GM19025 (cell line): Measurements from ENCODE around the gene PFKP.
A peak's percentile ranks its signal among the peaks of the same experiment; 100 is the strongest.
"Not testable (repeated sequence)": the region's sequence is repeated elsewhere in the genome, so short reads cannot be mapped to it uniquely, and the experiment has no call there.

Experiments
- ATAC-seq: cut with Tn5 transposase; IDR thresholded peaks from one replicate; pipeline ENCODE4 v1.9.1; 2021; ENCODE audit warnings: mild to moderate bottlenecking, low read depth, moderate library complexity; ENCODE audit not compliant: unreplicated experiment

PFKP gene

GRCh38 chr10:3046210-3046779 is 21.1 kb upstream of the PFKP start:
- ATAC-seq, result no peak

DNA sequence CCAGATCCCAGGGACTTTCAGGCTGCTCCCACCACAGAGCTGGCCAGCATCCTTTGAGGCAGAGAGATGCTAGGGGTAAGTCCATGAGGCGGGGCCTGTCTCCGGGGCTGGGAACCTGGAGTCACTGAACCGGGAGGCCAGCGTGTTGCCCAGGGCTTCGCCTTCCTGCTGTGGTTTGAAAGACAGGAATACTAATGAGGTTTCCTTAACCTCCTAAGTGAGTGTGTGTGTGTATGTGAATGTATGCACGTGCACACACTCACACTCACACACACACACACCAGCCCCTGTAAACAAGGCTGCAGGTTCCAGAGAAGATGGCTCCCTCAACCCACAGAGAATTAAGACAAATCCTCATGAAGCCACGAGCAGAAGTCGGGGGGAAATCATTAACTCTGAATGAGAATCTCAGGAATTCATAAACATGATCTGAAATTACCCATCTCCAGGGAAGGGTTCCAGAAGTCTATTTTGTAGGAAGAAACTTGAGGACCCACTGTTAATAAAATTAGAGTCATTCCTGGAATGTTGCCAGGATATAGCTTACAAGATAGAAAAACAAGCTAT is 20.3 kb upstream of the PFKP start:
- ATAC-seq, result no peak

GRCh38 chr10:3047596-3047995 is 19.8 kb upstream of the PFKP start:
- ATAC-seq, result no peak

DNA sequence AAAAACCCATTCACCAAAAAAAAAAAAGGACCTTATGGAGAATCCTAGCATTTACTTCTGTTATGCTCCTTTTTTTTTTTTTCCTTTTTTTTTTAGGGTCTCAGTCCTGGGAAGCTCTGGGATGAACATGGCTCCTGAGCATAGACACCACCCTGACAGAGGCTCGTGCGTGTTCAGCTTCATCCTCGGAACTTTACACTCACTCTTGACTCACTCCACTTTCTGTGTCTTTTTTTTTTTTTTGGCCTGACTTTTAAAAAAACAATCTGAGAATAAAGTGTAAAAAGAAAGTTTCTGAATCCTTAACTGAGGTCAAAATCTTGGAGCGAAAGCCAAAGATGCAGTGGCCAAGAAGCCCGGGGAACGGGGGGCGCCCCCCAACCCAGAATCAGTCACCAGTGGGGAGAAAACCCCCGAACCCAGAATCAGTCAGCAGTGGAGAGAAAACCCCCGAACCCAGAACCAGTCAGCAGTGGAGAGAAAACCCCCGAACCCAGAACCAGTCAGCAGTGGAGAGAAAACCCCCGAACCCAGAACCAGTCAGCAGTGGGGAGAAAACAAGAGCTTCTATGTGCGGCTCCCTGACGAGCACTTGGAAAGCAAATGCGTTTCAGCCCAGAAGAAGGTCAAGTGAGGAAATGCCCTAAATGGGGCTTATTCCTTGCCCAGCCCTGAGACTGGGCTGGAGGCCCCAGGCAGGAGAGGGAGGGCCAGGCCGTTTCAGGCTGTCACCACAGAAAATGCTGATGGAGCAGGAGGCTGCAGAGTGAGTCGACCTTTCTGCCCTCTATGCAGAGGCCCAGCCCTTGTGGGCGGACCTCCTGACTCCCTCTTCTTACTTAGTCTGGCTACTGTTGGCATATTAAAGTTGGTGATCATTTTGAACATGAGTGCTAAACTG is 19.0 kb upstream of the PFKP start:
- ATAC-seq, result peak; percentile 40

GRCh38 chr10:3051692-3052091 is 15.7 kb upstream of the PFKP start:
- ATAC-seq, result no peak

- no peak for ATAC-seq
These were observed 14.2 kb upstream of the PFKP start for GRCh38 chr10:3053155-3053554.

- ATAC-seq, result no peak
These were observed 13.0 kb upstream of the PFKP start for GRCh38 chr10:3054183-3054850.

- no peak for ATAC-seq
These were observed 12.5 kb upstream of the PFKP start for GRCh38 chr10:3054851-3055199.

DNA sequence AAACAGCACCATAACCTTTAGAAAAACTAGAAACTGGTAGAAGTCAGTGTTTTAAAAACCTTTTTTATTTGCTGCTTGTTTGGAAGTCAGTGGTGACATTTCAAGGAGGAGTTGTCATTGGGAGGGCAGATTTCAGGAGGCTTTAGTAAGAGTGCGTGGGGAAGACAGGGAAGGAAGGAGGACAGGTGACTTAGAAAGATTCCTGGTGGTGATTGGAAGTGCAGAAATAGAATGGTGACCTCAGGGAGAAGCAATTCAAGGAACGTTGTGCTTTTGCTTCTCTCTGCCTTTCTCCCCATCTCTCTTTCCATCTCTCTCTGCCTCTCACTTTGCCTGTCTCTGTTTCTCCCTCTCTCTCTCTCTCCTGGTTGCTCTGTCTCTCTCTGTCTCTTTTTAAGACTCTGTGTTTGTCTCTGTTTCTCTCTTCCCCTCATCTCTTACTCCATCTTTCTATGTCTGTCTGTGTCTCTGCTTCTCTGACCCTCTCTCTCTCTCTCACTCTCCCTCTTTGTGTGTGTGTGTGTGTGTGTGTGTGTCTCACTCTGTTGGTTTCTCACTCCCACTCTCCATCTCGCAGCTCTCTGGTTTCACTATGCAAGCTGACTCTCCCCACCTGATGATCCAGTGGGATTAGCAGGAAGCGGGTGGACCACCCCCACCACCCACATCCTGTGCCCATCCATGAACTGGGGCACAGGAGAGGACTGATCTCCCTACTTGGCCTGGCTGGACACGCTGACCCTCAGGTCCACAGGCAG is 10.9 kb upstream of the PFKP start:
- ATAC-seq, result no peak

DNA sequence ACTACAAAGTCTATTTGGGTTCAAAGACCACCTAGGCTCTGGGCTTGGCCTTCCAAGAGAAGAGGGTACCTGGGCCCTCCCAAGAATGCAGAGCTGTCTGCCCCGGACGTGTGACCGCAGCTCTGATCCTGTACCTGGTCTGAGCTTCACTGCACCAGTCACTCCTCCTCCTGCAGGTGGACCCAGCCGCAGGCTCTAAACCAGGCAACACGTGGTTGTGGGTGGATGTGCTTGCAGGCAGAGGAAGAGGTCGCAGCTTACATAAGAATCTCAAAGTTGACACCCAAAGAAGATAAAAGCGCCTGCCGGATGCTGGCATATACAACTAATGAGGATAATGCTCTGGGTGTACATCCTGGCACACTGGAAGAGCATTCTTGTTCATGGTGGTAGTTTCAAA is 9.4 kb upstream of the PFKP start:
- ATAC-seq, result no peak

DNA sequence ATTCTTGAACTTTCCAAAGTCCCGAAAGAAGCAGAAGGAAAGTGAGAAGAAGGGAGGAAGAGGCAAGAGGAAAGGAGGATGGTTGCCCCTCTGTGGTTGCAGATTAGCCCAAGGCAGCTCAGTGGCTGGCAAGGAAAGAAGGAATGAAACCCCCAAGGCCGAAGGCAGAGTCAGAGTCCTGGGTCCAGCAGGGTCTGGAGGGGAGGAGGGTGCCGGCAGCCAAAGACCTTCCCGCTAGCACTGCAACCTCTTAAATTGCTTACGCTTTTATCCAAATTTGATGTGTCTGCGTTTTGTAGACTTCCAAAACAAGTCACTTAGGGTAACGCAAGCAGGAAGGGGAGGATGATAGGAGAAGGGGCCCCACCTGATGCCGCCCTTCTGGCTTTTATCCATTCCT is 7.4 kb upstream of the PFKP start:
- no peak for ATAC-seq

GRCh38 chr10:3060481-3060889 is 6.9 kb upstream of the PFKP start:
- ATAC-seq, result no peak

DNA sequence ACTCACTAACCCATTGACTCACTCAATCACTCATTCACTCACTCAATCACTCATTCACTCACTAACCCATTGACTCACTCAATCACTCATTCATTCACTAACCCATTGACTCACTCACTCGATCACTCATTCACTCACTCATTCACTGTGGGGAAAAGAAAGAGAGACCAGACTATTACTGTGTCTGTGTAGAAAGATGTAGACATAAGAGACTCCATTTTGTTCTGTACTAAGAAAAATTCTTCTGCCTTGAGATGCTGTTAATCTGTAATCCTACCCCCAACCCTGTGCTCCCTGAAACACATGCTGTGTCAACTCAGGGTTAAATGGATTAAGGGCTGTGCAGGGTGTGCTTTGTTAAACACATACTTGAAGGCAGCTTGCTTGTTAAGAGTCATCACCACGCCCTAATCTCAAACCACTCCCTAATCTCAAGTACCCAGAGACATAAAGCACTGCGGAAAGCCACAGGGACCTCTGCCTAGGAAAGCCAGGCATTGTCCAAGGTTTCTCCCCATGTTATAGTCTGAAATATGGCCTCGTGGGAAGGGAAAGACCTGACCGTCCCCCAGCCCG is 5.9 kb upstream of the PFKP start:
- not testable (repeated sequence) for ATAC-seq

DNA sequence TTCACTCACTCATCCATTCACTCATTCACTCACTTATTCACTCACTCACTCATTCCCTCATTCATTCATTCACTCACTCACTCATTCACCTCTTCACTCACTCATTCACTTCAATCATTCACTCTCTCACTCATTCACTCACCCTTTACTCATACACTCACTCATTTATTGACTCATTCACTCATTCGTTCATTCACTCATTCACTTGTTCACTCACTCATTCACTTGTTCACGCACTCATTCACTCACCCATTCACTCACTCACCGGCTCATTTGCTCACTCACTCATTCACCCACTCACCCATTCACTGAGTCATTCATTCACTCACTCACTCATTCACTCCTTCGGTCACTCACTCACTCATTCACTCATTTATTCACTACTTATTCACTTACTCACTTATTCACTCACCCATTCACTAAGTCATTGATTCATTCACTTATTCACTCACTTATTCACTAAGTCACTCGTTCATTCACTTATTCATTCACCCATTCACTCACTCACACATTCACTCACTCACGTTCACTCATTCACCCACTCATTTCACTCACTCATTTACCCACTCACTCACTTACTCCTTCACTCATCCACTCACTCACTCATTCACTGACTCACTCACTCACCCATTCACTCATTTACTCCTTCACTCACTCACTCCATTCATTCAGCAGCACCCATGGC is 4.7 kb upstream of the PFKP start:
- ATAC-seq, result no peak

- ATAC-seq, result no peak
These were observed 2.9 kb upstream of the PFKP start for GRCh38 chr10:3064423-3064822.

- ATAC-seq, result no peak
These were observed 1.7 kb upstream of the PFKP start for GRCh38 chr10:3065622-3066021.

DNA sequence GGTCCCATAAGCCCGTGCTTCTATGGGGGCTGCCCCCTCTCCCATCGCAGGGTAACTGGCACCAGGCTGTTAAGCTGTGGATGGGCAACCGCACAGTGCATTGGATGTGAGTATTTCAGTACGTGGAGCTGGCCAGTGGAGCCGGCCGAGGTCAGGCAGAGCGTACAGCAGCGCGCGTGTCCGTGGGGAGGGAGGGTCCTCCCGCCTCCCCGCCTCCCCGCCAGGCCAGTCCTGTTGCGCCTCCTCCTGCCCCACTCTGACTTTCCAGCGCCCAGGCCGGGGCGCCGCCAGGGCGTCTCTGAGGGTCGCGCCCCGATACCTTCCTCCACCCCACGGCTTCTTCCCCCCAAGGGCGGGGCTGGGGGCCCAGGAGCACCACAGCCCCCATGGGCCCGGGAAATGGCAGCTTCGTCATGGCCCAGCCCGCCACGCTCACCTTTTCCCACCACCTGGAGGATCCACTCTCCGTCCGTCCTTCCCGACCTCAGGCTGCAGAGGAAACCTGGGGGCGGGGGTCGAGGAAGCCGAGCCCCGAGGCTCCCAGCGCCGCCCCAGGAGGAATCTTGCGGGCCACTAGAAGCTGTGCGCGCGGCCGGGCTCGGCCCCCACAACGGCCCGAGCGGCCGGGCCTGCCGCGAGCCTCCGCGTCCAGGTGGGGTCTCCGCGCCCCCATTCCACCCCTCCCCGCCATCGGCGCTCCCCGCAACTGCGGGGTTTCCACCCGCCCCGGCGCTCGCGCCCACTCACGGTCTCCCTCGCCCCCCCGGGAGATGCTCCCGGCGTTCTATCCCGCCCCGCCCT is 831 bp upstream of the PFKP start:
- no peak for ATAC-seq

DNA sequence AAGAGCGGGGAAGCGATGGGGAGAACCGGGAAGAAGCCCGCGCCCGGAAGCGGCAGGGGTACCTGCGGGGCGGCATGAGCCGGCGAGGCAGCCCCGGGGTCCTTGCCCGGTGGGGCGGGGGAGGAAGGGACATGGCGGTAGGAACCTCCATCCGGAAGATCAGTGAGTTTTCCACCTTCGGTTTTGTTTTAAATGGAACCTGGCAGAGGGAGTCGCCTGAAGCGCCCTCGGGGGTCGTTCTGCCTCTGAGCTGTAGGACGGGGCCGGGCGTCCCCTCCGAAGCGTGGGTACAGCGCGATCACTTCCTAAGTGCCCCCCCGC is 471 bp downstream of the PFKP start:
- ATAC-seq, result no peak
